ENCODE results near the gene CLPX.

DNA sequence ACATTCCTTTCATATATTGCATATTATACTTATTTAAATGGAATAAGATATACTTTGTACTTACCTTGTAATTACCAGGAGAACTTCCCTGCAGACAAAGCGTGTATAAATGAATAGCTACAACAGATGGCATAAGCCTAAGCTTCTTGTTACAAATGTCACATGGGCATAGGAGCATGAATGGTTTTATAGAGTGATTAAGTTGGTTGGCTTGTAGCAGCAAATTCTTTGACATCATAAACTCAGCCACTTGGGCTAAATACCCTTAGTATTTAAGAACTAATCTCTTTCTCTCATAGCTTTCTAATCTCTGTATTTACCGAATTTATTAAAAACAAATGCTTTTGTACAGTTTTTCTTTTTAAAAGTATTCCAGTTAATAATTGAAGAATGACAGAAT is 70.1 kb downstream of the CLPX start, which contains the start of gene UBAP1L:
- no peak for TF ChIP-seq EZH2 (IDR thresholded peaks at IDR 0.05)
- no peak for TF ChIP-seq POLR2AphosphoS5 (IDR thresholded peaks at IDR 0.05; ENCODE audit: borderline replicate concordance, low read depth, low read length)

All from SK-N-MC (cell line).